AG10803 (cell line): ENCODE measurements around the gene LRRC28.
"Not testable (repeated sequence)": the region's sequence is repeated elsewhere in the genome, so short reads cannot be mapped to it uniquely, and the experiment has no call there.

Experiments used
- DNase-seq: peaks from one replicate; pipeline ENCODE4 v3.0.0; 2010; ENCODE audit warnings: low read depth
- H3K4me3 ChIP-seq: 2 replicates; pipeline ENCODE4 v1.5.1; 2011; ENCODE audit warnings: mild to moderate bottlenecking, low read length, control low read depth
- CTCF ChIP-seq: conservative IDR thresholded peaks from 2 replicates; pipeline ENCODE4 v1.5.1; 2011; ENCODE audit warnings: mild to moderate bottlenecking, low read length, control low read depth, inconsistent platforms

The LRRC28 gene

GRCh38 chr15:99386391-99386790 is 135.1 kb downstream of the LRRC28 start:
- DNase-seq, result no peak
- no peak for TF ChIP-seq CTCF
- no peak overlapping the region for H3K4me3 ChIP-seq

GRCh38 chr15:99387421-99388168 is 136.3 kb downstream of the LRRC28 start:
- no peak for DNase-seq
- TF ChIP-seq CTCF, result no peak
- no peak overlapping the region for H3K4me3 ChIP-seq

GRCh38 chr15:99390667-99391066 is 139.4 kb downstream of the LRRC28 start:
- no peak for DNase-seq
- TF ChIP-seq CTCF, result no peak; the same call in 1 of the 2 replicates
- H3K4me3 ChIP-seq, result no peak overlapping the region

- no peak for DNase-seq
- H3K4me3 ChIP-seq, result no peak overlapping the region
- no peak for TF ChIP-seq CTCF
Measured at GRCh38 chr15:99393641-99394040, 142.4 kb downstream of the LRRC28 start.

GRCh38 chr15:99396375-99396774 is 145.1 kb downstream of the LRRC28 start:
- no peak for DNase-seq
- no peak for TF ChIP-seq CTCF
- no peak overlapping the region for H3K4me3 ChIP-seq

- no peak for TF ChIP-seq CTCF
- DNase-seq, result no peak
- no peak overlapping the region for H3K4me3 ChIP-seq
Measured at GRCh38 chr15:99399061-99399460, 147.8 kb downstream of the LRRC28 start.

DNA sequence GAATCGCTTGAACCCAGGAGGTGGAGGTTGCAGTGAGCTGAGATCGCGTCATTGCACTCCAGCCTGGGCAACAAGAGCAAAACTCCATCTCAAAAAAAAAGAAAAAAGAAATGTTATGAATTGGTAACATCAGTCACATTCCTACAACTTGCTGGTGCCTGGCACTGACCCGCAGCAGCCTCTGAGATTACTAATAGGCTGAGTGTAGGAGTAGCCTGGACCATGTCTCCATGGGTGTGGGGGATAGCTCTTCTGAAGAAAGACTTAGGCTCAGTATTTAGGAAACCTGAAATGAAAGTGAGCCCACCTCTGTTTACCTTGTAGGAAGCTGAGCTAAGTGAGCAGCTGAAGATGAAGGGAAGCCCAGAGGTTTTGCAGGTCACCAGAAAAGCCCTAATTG is 148.3 kb downstream of the LRRC28 start:
- no peak for DNase-seq
- H3K4me3 ChIP-seq, result no peak overlapping the region
- no peak for TF ChIP-seq CTCF

GRCh38 chr15:99401216-99401615 is 149.9 kb downstream of the LRRC28 start:
- DNase-seq, H3K4me3 ChIP-seq: not testable (repeated sequence)
